ENCODE measurements around the gene ARHGAP44.

DNA sequence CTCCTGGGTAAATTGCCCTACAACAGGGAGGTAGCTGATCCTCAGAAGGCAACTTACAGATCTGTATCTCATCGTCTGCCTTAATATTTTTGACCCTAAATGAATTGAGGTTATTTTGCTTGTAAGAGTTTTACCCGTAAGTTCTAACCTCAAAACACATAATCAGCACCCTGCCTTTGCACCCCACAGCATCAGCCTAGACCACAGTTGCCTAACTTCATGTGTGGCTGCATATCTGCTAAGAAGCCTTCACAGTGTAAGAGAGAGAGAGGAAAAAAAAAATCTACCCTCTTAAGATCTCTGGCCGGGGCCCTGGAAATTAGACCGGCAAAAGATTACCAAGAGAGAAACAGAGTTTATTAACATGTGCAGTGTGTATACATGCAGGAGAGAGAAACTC, 76.9 kb downstream of the ARHGAP44 start:
- TF ChIP-seq, protein P1, sequence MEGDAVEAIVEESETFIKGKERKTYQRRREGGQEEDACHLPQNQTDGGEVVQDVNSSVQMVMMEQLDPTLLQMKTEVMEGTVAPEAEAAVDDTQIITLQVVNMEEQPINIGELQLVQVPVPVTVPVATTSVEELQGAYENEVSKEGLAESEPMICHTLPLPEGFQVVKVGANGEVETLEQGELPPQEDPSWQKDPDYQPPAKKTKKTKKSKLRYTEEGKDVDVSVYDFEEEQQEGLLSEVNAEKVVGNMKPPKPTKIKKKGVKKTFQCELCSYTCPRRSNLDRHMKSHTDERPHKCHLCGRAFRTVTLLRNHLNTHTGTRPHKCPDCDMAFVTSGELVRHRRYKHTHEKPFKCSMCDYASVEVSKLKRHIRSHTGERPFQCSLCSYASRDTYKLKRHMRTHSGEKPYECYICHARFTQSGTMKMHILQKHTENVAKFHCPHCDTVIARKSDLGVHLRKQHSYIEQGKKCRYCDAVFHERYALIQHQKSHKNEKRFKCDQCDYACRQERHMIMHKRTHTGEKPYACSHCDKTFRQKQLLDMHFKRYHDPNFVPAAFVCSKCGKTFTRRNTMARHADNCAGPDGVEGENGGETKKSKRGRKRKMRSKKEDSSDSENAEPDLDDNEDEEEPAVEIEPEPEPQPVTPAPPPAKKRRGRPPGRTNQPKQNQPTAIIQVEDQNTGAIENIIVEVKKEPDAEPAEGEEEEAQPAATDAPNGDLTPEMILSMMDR (IDR thresholded peaks at IDR 0.05) = no peak
- no peak for TF ChIP-seq ZFX (IDR thresholded peaks at IDR 0.05; ENCODE audit: borderline replicate concordance)

Data from 22Rv1 (cell line).